Measurements from ENCODE around the gene DUSP7.

- no peak for TF ChIP-seq CTCF (conservative IDR thresholded peaks at IDR 0.05 in 1 of 2, IDR thresholded peaks at IDR 0.05 in 1 of 2; ENCODE audit: extremely low read depth in 1 of 2, insufficient read depth in 1 of 2, low read depth in 1 of 2, low read length in 2 of 2)
- TF ChIP-seq EZH2 (IDR thresholded peaks at IDR 0.05; ENCODE audit: borderline replicate concordance, low read length), result no peak
These were observed 27.8 kb downstream of the DUSP7 start for GRCh38 chr3:52028572-52028971.
